OCI-LY1 (cell line): Measurements from ENCODE around the gene BBS9.

Experiments
- H2AFZ ChIP-seq: fragments of 200-600 bp; sonication (generic), shearing (Covaris generic); 2 replicates; pipeline ENCODE4 v1.6.0; 2014; ENCODE audit warnings: antibody characterized with exemption, mild to moderate bottlenecking, low read length
- H3F3A ChIP-seq: fragments of 200-600 bp; sonication (generic), shearing (Covaris generic); 2 replicates; pipeline ENCODE4 v1.6.0; 2014; ENCODE audit warnings: mild to moderate bottlenecking, antibody characterized with exemption, low read length, moderate library complexity; ENCODE audit not compliant: insufficient read depth
- H3K27ac ChIP-seq: fragments of 200-600 bp; sonication (generic); 2 replicates; pipeline ENCODE4 v1.5.1; 2014; ENCODE audit warnings: low read length, mixed run types, mild to moderate bottlenecking, low read depth; ENCODE audit not compliant: poor library complexity, severe bottlenecking
- H3K27me3 ChIP-seq: fragments of 200-600 bp; sonication (generic); 2 replicates; pipeline ENCODE4 v1.6.0; 2014; ENCODE audit warnings: antibody characterized with exemption, mild to moderate bottlenecking, low read length, moderate library complexity; ENCODE audit not compliant: insufficient read depth
- H3K36me3 ChIP-seq: fragments of 200-600 bp; sonication (generic); 2 replicates; pipeline ENCODE4 v1.6.1; 2014; ENCODE audit warnings: mild to moderate bottlenecking, antibody characterized with exemption, low read length, moderate library complexity, mixed read lengths; ENCODE audit not compliant: insufficient read depth
- H3K4me1 ChIP-seq: fragments of 200-600 bp; sonication (generic); 2 replicates; pipeline ENCODE4 v1.5.1; 2014; ENCODE audit warnings: mild to moderate bottlenecking, low read length, moderate library complexity; ENCODE audit not compliant: insufficient read depth, severe bottlenecking
- H3K4me2 ChIP-seq: fragments of 200-600 bp; sonication (generic), shearing (Covaris generic); 2 replicates; pipeline ENCODE4 v1.6.1; 2014; ENCODE audit warnings: low read length
- H3K4me3 ChIP-seq: fragments of 200-600 bp; sonication (generic); 2 replicates; pipeline ENCODE4 v1.5.1; 2014; ENCODE audit warnings: low read length, low read depth, mild to moderate bottlenecking, mixed read lengths; ENCODE audit not compliant: poor library complexity, severe bottlenecking
- H3K79me2 ChIP-seq: fragments of 200-600 bp; shearing (Covaris generic); 2 replicates; pipeline ENCODE4 v1.6.1; 2016; ENCODE audit warnings: mixed run types, low read length, mixed read lengths; ENCODE audit not compliant: insufficient read depth
- H3K9ac ChIP-seq: fragments of 200-600 bp; sonication (generic), shearing (Covaris generic); 2 replicates; pipeline ENCODE4 v1.6.1; 2014; ENCODE audit warnings: mild to moderate bottlenecking, low read length, mixed read lengths
- H3K9me2 ChIP-seq: fragments of 200-600 bp; sonication (generic), shearing (Covaris generic); 2 replicates; pipeline ENCODE4 v1.6.1; 2014; ENCODE audit warnings: low read depth, mild to moderate bottlenecking, low read length, mixed read lengths
- H3K9me3 ChIP-seq: fragments of 200-600 bp; shearing (Covaris generic); 2 replicates; pipeline ENCODE4 v1.6.1; 2014; ENCODE audit warnings: low read length, mixed read lengths
- H4K20me1 ChIP-seq: fragments of 200-600 bp; sonication (generic), shearing (Covaris generic); 2 replicates; pipeline ENCODE4 v1.6.0; 2016; ENCODE audit warnings: mild to moderate bottlenecking, low read length; ENCODE audit not compliant: insufficient read depth
- EZH2 ChIP-seq: fragments of 200-600 bp; sonication (generic), shearing (Covaris generic); IDR thresholded peaks from 2 replicates; pipeline ENCODE4 v1.8.0; 2017; ENCODE audit warnings: borderline replicate concordance, mixed run types, mild to moderate bottlenecking, antibody characterized with exemption, low read length, moderate library complexity, mixed read lengths
- TF ChIP-seq, protein P1 (sequence below): fragments of 200-600 bp; sonication (generic), shearing (Covaris generic); IDR thresholded peaks from 2 replicates; pipeline ENCODE4 v1.5.1; 2017; ENCODE audit warnings: mild to moderate bottlenecking, antibody characterized with exemption, low read length, moderate library complexity, mixed read lengths

The BBS9 gene

DNA sequence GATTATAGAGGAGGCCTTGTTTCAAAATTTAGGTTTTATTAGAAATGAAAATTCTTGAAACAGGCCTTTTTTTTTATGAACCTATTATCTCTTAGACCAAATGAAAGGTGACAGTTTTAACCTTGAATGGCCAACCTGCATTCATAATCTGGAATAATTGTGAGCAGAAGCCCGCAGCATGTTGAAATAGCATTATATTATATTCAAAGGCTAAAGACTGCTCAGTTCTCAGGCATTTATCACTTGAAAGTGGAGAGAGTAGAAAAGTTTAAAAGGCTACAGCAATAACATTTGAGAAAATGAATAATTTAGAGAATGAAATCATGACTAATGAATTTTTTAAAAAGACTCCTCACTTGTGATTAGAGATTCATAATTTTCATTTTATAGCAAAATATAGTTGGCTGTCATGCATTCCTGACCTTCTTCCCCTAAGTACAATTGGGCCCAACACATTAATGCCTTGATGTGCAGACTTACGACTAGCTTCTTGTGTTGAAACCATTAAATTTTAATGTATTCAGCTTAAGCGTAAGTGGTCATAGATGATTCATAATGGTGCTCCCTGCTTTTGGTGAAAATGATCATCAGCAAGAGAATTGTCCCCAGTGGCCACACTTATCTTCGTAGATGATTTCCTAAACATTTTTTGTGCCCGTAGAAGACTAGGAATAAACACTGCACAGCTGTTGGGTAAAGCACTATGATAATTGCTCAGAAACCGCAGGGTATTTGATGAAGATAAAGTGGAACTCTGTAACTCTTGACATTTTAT, 429.4 kb downstream of the BBS9 start:
- H3K9me3 ChIP-seq, result no peaks in the 10 kb centered on the region
- no peak overlapping the region for H3K4me2 ChIP-seq
- H3K4me3 ChIP-seq, result no peak overlapping the region
- H4K20me1 ChIP-seq, result no peaks in the 10 kb centered on the region
- no peaks in the 10 kb centered on the region for H3F3A ChIP-seq
- H3K27ac ChIP-seq, result no peak overlapping the region
- no peaks in the 10 kb centered on the region for H3K4me1 ChIP-seq
- no peaks in the 10 kb centered on the region for H3K36me3 ChIP-seq
- no peak overlapping the region for H3K9ac ChIP-seq
- no peaks in the 10 kb centered on the region for H3K9me2 ChIP-seq
- H3K79me2 ChIP-seq, result no peaks in the 10 kb centered on the region
- no peaks in the 10 kb centered on the region for H3K27me3 ChIP-seq
- no peak for TF ChIP-seq EZH2
- H2AFZ ChIP-seq, result no peak overlapping the region

GRCh38 chr7:33559324-33559710, 430.0 kb downstream of the BBS9 start:
- Histone ChIP-seq H3K9me3 (no peaks in the 10 kb centered on the region), H3K36me3 (no peaks in the 10 kb centered on the region), H3K79me2 (no peaks in the 10 kb centered on the region), H3K9me2 (no peaks in the 10 kb centered on the region), H4K20me1 (no peaks in the 10 kb centered on the region), H3F3A (no peaks in the 10 kb centered on the region), H3K27me3 (no peaks in the 10 kb centered on the region), H3K4me3 (no peak overlapping the region), H3K9ac (no peak overlapping the region), H3K4me2 (no peak overlapping the region), H2AFZ (no peak overlapping the region), H3K27ac (no peak overlapping the region), H3K4me1 (no peaks in the 10 kb centered on the region)
- no peak for TF ChIP-seq EZH2
- TF ChIP-seq, protein P1, sequence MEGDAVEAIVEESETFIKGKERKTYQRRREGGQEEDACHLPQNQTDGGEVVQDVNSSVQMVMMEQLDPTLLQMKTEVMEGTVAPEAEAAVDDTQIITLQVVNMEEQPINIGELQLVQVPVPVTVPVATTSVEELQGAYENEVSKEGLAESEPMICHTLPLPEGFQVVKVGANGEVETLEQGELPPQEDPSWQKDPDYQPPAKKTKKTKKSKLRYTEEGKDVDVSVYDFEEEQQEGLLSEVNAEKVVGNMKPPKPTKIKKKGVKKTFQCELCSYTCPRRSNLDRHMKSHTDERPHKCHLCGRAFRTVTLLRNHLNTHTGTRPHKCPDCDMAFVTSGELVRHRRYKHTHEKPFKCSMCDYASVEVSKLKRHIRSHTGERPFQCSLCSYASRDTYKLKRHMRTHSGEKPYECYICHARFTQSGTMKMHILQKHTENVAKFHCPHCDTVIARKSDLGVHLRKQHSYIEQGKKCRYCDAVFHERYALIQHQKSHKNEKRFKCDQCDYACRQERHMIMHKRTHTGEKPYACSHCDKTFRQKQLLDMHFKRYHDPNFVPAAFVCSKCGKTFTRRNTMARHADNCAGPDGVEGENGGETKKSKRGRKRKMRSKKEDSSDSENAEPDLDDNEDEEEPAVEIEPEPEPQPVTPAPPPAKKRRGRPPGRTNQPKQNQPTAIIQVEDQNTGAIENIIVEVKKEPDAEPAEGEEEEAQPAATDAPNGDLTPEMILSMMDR, result no peak

- Histone ChIP-seq H3K79me2 (no peaks in the 10 kb centered on the region), H3K36me3 (no peaks in the 10 kb centered on the region), H3K9me3 (no peaks in the 10 kb centered on the region), H4K20me1 (no peaks in the 10 kb centered on the region), H3K27me3 (no peaks in the 10 kb centered on the region), H3F3A (no peaks in the 10 kb centered on the region), H3K9ac (no peak overlapping the region), H3K4me2 (no peak overlapping the region), H3K9me2 (no peaks in the 10 kb centered on the region), H3K4me1 (no peaks in the 10 kb centered on the region), H2AFZ (no peak overlapping the region), H3K27ac (no peak overlapping the region), H3K4me3 (no peak overlapping the region)
- TF ChIP-seq EZH2, result no peak
- TF ChIP-seq, protein P1, result no peak
Measured at GRCh38 chr7:33562996-33563395, 433.6 kb downstream of the BBS9 start.

DNA sequence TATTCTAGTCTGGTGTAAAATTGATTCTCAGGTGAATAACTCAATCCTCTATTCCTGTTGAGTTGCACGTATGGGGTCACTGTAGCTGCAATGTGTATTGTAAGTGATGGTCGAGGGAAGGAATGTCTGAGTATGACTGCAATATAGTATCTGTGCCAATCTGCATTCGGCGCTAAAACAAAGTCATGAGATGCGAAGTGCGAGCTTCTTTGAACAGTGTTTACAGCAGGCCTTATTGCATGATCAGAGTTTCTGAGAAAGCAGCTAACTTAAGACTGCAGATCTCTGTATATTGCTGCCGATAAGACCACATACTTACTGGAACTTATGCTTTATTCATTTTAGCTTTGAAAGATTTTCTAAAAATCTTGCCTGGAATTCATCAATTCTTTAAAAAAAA, 434.3 kb downstream of the BBS9 start:
- Histone ChIP-seq H2AFZ (no peak overlapping the region), H3K36me3 (no peaks in the 10 kb centered on the region), H3K4me2 (no peak overlapping the region), H3K9ac (no peak overlapping the region), H3K27me3 (no peaks in the 10 kb centered on the region), H3K9me3 (no peaks in the 10 kb centered on the region), H3K4me3 (no peak overlapping the region), H4K20me1 (no peaks in the 10 kb centered on the region), H3K4me1 (no peaks in the 10 kb centered on the region), H3K9me2 (no peaks in the 10 kb centered on the region), H3F3A (no peaks in the 10 kb centered on the region), H3K27ac (no peak overlapping the region), H3K79me2 (no peaks in the 10 kb centered on the region)
- TF ChIP-seq, protein P1, result no peak
- no peak for TF ChIP-seq EZH2
